Cardiac muscle cell (in vitro differentiated cells and primary cell): Measurements from ENCODE around the gene PDCD11. TPM values are rescaled to one million over a fixed set of nuclear protein-coding genes. Genes with fewer than 3 reads are reported as not detected.

ENCODE experiments used
- DNase-seq, 2 donors: peaks; one replicate each; pipeline versions ENCODE4 v3.0.0 to v3.0.0-alpha.2; 2010 to 2017; ENCODE audit warnings: low read depth in 1 of 2, low spot score in 1 of 2
- H3K27ac ChIP-seq: fragments of 200-600 bp; sonication (generic); 2 replicates; pipeline ENCODE4 v1.5.1; 2016
- H3K27me3 ChIP-seq: fragments of 200-600 bp; sonication (generic); 2 replicates; pipeline ENCODE4 v1.6.0; 2016; ENCODE audit warnings: control low read depth
- H3K36me3 ChIP-seq: fragments of 200-600 bp; sonication (generic); 2 replicates; pipeline ENCODE4 v1.5.1; 2016; ENCODE audit warnings: control low read depth
- H3K4me1 ChIP-seq: fragments of 200-600 bp; sonication (generic); 2 replicates; pipeline ENCODE4 v1.8.1; 2017; ENCODE audit warnings: low read depth, mild to moderate bottlenecking, mixed run types
- H3K4me3 ChIP-seq: fragments of 200-600 bp; sonication (generic); 2 replicates; pipeline ENCODE4 v1.5.1; 2016; ENCODE audit warnings: mild to moderate bottlenecking
- H3K9me3 ChIP-seq: fragments of 200-600 bp; sonication (generic); 2 replicates; pipeline ENCODE4 v1.5.1; 2017; ENCODE audit warnings: low read depth, mild to moderate bottlenecking, control low read depth
- polyA plus RNA-seq: library from polyadenylated mRNA; unstranded; fragments of >200 nt; fragmentation: Nextera tagmentation; extraction: Ambion mirVana; gene quantifications from 2 replicates; pipeline ENCODE4 v1.2.1, GENCODE V29; 2016
- total RNA-seq: library from RNA; depleted of rRNA; stranded (reverse); fragments of >200 nt; gene quantifications from 2 replicates; pipeline ENCODE4 v1.2.3, GENCODE V29; 2016
- TF ChIP-seq, protein P1 (sequence below): IDR thresholded peaks from 2 replicates; pipeline ENCODE4 v1.5.1; 2012; ENCODE audit warnings: low read depth, mild to moderate bottlenecking, low read length

Gene PDCD11
- total and polyA plus RNA-seq, 2 experiments from 2014 or later, result 17.9 to 30.3 TPM

DNA sequence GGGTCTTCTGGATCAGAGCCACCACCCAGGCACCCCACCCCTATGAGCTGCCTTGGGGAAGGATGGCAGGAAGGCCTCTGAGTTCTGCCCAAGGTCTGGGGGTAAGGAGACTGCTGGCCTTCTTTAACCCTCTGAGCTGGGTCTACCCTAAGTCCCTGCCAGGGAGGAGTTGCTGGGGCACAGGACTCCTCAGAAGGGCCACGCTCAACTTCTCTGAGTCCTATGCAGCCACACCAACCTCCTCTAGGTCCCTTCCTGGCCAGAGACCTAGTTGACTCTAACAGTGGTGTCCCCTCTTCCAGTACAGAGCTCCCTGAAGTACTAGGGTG is 94.5 kb downstream of the PDCD11 start:
- Histone ChIP-seq H3K27me3 (peaks cover 44% of the 10 kb centered on the region), H3K4me1 (no peaks in the 10 kb centered on the region), H3K36me3 (no peaks in the 10 kb centered on the region), H3K9me3 (no peaks in the 10 kb centered on the region), H3K27ac (no peak overlapping the region), H3K4me3 (no peak overlapping the region)
- TF ChIP-seq, protein P1, sequence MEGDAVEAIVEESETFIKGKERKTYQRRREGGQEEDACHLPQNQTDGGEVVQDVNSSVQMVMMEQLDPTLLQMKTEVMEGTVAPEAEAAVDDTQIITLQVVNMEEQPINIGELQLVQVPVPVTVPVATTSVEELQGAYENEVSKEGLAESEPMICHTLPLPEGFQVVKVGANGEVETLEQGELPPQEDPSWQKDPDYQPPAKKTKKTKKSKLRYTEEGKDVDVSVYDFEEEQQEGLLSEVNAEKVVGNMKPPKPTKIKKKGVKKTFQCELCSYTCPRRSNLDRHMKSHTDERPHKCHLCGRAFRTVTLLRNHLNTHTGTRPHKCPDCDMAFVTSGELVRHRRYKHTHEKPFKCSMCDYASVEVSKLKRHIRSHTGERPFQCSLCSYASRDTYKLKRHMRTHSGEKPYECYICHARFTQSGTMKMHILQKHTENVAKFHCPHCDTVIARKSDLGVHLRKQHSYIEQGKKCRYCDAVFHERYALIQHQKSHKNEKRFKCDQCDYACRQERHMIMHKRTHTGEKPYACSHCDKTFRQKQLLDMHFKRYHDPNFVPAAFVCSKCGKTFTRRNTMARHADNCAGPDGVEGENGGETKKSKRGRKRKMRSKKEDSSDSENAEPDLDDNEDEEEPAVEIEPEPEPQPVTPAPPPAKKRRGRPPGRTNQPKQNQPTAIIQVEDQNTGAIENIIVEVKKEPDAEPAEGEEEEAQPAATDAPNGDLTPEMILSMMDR, result no peak
- no peak for DNase-seq

DNA sequence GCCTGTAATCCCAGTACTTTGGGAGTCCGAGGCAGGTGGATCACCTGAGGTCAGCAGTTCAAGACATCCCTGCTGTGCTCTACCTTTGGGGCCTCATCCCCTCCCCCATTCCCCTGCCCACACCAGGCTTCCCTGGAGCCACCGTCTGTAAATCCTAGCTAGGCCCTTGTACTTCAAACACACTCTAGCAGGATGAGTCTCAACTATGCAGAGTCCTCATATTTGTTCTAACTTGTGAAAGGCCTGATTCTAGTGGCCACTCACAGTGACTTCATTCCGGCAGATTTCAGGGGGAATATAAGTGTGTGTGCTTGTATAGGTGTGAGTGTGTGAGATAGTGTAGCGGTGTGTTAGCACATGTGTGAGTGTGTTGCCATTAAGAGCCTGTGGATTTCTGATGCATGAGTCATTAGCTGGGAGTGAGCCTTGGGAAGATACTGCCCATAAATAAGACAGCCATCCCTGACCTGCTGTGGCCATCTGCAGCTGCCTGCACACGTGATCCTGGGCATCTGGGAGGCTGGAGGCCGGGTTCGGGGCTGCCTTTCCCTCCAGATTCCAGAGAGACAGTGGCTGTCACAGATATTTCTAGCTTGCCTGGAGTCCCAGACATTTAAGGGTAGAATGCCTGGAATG is 95.4 kb downstream of the PDCD11 start:
- no peak overlapping the region for H3K27ac ChIP-seq
- no peaks in the 10 kb centered on the region for H3K9me3 ChIP-seq
- no peaks in the 10 kb centered on the region for H3K36me3 ChIP-seq
- TF ChIP-seq, protein P1, result no peak
- no peak overlapping the region for H3K4me3 ChIP-seq
- H3K4me1 ChIP-seq, result no peaks in the 10 kb centered on the region
- peaks cover 53% of the 10 kb centered on the region for H3K27me3 ChIP-seq
- peak in 1 of 2 donors; percentile 91 for DNase-seq

DNA sequence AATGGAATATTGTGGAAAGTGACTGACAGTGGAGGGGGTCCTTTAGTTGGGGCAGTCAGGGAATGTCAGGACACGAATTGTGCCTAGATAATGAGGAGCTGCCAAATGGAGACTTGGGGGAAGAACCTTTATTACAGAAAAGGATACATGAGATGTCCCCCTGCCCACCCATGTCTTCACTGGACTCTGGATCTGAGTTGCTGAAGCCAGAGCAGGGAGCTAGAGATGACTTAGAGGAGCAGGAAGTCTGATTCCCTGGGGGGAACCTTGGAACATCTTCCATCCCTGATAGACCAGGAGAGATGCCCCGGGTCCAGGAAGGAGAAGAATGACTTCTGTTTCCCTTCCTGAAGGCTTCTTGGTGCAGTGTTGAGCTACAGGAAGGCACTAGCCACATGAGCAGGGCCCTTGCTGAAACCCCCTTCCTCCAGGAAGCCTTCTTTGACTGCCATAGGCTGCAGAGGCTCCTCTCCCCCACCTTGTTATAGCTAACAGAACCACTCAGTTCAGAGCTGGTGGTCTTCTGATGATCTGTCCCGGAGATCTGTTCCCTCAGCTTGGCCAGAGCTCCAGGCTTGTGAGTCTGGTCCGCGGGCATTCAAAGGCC is 96.3 kb downstream of the PDCD11 start:
- no peak for DNase-seq

DNA sequence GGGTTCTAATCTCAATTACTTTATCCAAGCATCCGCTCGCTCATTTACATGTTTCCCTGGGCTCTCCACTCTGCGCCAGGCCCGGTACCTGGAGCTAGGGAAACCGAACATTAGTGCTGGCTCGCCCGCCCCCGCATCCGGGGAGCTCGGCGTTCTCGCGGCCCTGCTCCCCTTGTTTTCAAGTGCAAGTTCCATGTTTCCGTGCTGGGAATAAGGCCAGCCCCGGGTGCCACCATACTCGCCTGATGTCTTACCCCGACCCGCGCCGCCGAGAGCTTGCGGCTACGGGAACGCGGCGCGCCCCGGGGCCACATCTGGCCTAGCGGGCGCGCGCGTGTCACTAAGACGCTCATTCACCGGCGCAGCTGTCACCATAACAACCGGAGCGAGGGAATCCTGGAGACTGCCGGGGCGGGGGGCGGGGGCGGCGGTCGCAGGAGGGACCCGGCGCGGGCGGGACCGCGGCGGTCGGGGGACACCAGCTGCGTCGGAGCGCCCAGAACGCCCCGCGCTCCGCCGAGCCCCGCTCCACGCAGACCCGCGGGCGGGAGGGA is 97.0 kb downstream of the PDCD11 start, which contains the start of gene NEURL1:
Gene NEURL1, plus strand, starts transcription at position 344 of the 554 bp plus-strand sequence. CDS start 683 bp downstream, outside the sequence.
- H3K4me3 ChIP-seq, result peak within 1 kb of the TSS; percentile 56
- no peaks in the 10 kb centered on the region for H3K36me3 ChIP-seq
- DNase-seq, result peak in 1 of 2 donors; percentile 51
- H3K27me3 ChIP-seq, result peaks cover 66% of the 10 kb centered on the region
- TF ChIP-seq, protein P1, result no peak
- no peaks in the 10 kb centered on the region for H3K4me1 ChIP-seq
- H3K9me3 ChIP-seq, result no peaks in the 10 kb centered on the region
- no peak within 1 kb of the TSS for H3K27ac ChIP-seq

More for the DNA sequence above, 96.3 kb downstream of the PDCD11 start:
- TF ChIP-seq, protein P1, result no peak
- Histone ChIP-seq H3K27me3 (peaks cover 62% of the 10 kb centered on the region), H3K9me3 (no peaks in the 10 kb centered on the region), H3K36me3 (no peaks in the 10 kb centered on the region), H3K4me3 (peak overlapping the region; percentile 56), H3K4me1 (no peaks in the 10 kb centered on the region), H3K27ac (no peak overlapping the region)

DNA sequence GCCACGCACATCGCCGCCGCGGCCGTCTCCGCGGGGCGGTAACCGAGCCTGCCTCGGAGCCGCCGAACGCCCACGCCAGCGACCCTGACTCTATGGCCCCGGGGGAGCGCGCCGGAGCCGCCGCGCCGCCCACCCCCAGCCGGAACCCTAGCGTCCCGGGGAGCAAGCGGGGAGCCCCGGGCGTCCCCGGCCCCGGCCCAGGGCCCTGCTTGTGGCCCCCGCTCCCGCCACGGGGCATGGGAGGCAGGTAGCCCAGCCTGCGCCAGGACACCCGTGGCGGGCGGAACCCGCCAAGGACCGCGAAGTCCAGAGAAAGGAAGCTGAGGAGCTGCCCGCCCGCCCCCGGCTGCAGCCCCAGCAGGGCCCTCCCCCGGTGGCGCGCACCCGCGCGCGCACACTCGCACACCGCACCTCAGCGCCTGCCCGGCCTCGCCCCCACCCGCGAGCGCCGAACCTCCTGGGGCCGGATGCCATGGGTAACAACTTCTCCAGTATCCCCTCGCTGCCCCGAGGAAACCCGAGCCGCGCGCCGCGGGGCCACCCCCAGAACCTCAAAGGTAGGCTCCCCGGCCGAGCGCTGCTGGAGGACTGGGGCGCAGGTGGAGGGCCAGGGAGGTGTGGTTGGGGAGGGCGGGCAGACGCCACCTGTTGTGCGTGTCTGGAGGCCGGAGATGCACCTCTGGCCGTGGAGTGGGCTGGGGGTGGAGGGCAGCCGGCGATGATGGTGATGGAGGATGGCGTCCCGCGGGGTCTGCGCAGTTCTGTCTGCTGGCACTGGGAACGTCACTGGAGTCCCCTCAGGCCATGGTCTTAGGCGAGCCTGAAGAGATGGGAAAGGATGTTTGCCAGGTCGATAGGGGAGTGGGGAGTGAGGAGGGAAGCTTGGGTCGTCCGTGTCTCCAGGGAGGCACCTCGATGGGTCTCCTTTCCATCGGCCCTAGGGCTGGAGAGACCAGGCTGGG is 97.8 kb downstream of the PDCD11 start:
- Histone ChIP-seq H3K4me3 (peak overlapping the region; percentile 56), H3K27me3 (peaks cover 73% of the 10 kb centered on the region), H3K27ac (no peak overlapping the region), H3K9me3 (no peaks in the 10 kb centered on the region), H3K36me3 (no peaks in the 10 kb centered on the region), H3K4me1 (no peaks in the 10 kb centered on the region)
- peak in 1 of 2 donors; percentile 30 for DNase-seq
- TF ChIP-seq, protein P1, result no peak
